Skeletal muscle cell (primary cell): ENCODE results near the gene TMEM63A.

ENCODE experiments used
- DNase-seq: peaks from one replicate; pipeline ENCODE4 v3.0.0-alpha.2; 2010; ENCODE audit warnings: low read depth
- H3K4me3 ChIP-seq: 2 replicates; pipeline ENCODE4 v1.5.1; 2011; ENCODE audit warnings: low read depth, mild to moderate bottlenecking, control low read depth, low read length, moderate library complexity

Gene TMEM63A

DNA sequence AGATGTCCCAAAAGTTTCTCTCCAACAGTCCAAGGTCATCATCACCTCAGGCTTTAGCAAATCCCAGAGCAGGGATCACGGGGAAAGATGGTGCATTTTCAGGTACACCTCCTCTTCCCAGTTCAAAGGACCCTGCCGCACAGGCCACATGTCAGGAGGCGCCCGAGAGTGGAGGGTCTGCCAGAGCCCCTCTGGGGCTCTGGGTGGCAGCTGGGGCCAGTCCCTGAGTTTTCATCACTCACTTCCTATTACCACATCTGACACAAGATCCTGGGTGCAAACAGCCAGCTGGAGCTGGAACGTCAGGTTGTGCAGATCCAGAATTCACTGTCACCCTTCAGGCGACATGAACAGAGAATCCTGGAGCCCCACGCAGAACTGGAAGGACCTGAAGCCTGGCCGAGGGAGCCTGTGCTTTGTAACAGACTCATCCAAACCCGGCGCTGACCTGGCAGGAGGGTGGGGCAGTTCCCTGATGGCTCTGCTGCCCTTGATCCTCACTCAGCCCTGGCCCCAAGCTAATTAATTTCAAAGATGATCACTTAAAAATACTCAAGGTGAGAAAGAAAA, 8.8 kb downstream of the TMEM63A start:
- H3K4me3 ChIP-seq = no peak overlapping the region

DNA sequence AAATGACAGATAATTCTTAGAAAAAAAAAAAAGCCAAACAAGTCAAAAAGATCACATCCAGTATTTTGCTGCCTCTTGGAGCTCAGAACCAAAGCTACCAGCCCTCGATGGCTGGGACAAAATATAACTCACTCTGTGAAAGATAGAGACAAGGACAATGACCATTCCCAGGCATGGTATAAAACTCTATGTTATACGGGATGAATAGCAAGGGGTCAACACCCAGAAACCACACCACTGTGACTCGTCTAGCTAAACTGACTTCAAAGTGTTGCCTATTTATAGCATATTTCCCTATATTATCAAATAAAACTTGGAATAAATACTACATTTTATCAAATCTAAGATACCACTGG, 10.1 kb downstream of the TMEM63A start:
- no peak overlapping the region for H3K4me3 ChIP-seq
- no peak for DNase-seq

More for the DNA sequence above, 8.8 kb downstream of the TMEM63A start:
- no peak for DNase-seq

DNA sequence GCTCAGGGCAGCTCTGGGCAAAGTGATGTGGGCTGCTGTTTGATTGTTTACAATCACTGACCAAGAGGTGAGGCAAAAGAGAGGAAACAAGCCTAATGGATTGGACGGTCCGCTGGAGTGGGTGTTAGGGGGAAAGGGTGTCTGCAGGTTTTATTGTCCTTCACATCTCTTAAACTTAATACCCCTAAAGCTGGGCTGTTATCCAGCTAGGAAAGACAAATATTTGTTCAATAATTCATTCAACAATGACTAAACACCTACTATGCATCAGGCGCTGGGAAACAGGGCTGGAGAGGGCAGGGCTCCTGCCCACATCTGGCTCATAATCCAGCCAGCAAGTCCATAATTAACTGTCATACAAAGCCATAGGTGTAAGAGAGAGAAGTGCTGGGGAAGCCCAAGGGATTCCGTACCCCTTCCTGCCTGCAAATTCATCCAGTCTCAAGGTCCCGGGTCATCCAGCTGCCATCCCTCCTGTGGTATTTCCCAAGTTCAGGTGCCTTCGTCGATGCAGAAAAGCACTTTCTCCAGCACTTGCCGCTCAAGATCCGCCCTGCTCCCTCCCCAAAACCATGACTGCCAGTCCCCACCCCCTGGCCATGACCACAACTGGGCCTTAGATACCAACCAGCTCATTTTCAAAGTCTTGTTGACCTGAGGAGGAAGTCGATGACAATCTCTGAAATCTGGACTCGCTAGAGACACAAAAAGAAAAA, 10.7 kb downstream of the TMEM63A start:
- H3K4me3 ChIP-seq = no peak overlapping the region
- no peak for DNase-seq

DNA sequence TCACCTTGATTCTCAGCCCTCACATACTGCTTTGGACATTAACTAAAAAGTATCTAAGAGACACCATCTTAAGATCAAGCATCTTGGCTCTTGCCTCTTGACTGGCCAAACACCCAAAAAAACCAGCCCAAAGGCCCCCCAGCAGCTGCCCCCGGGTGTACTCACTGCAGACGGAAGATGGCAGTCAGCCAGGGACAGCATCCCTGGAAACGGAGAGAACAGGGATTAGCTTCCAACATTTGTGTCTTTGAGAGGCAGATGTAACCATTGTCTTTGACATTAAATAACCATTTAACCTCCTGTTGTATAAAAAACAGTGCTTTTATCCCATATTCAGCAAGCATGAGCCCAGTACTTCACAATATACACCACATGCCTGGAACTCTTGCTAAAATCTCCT, 11.3 kb downstream of the TMEM63A start:
- no peak overlapping the region for H3K4me3 ChIP-seq
- DNase-seq = no peak

DNA sequence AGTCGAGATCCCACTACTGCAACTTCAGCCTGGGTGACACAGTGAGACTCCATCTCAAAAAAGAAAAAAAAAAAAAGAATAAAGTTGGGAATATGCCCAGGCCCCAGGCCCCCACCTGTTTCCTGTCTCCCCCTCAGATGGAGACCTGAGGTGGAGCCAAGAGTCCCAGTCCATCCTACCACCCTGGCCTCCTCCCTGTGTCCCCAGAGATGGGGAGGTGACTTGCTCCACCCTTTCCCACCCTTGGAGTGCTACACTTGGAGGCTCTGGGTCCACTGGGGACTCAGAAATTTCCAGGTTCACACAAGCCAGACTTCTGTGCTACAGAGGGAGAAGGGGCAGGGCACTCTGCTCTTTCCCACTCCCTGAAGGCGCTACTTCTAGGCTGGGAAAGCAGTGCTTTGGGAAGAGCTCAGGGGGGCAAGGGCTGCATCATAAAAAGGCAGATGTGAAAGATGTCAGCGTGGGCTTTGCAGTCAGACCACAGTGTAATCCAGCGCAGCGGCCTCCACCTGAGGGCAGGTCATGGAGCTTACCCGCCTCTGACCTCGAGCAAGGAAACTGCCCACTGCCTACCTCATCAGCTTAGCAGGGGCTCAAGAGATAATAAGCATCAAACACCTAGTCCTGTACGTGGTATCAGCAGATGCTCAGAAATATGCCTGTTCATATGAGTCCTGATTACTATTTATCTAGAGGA, 13.4 kb downstream of the TMEM63A start:
- DNase-seq = no peak
- no peak overlapping the region for H3K4me3 ChIP-seq

GRCh38 chr1:225866981-225867380, 15.2 kb downstream of the TMEM63A start:
- no peak overlapping the region for H3K4me3 ChIP-seq
- DNase-seq = no peak

DNA sequence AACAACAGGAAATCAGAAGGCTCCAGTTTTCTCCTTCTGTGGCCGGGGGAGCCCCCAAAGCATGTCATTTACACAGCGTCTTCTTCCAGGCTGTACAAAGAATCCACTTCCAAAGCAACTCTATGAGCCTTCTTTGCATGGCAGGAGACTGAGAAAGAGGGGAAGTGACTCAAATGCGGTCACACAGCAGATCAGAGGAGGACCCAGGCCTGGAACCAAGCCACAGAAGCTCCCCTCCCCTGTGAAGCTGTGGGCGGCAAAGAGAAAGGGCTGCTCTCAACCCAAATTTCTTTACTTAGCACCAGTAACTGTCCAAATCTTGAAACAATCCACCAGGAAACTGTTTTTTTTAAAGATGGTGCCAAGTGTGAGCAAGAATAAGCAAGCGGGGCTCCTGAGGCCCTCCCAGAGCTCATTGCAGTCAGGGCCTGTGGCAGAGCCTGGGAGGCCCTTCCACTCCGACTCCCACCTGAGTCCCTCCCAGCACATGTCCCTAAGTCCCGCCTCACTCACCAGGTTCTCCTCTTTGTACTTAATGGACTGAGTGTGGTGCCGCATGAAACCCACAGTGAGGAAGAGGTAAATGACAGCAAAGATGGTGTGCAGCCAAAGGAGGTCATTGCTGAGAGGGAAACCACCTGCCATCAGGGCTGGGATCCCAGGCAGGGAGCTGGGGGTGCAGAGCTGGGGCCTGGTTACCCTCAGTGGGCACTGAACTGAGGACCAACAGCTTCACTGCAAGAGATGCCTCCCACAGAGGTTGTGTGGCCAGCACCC, 15.9 kb downstream of the TMEM63A start:
- no peak overlapping the region for H3K4me3 ChIP-seq
- DNase-seq = peak; percentile 43

GRCh38 chr1:225865514-225865913, 16.7 kb downstream of the TMEM63A start:
- no peak for DNase-seq
- no peak overlapping the region for H3K4me3 ChIP-seq

DNA sequence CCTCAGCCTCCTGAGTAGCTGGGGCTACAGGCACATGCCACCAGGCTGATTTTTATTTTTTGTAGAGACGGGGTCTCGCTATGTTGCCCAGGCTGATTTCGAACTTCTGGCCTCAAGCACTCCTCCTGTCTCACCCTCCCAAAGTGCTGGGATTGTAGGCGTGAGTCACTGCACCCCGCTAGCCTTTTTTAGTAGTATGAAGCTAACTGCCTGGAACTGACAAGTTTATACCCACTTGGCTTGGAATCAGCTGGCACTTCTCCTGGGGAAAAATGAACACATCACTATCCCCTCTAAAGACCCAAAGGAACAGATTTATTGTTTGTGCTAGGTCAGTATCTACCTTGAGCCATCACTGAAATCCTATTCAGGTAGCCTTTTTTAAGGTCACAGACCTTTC, 19.0 kb downstream of the TMEM63A start:
- no peak overlapping the region for H3K4me3 ChIP-seq

GRCh38 chr1:225862581-225862950, 19.6 kb downstream of the TMEM63A start:
- no peak for DNase-seq
- H3K4me3 ChIP-seq = no peak overlapping the region

More for the DNA sequence above, 19.0 kb downstream of the TMEM63A start:
- DNase-seq = no peak

- no peak overlapping the region for H3K4me3 ChIP-seq
- DNase-seq = no peak
Observed at GRCh38 chr1:225861834-225862580, 20.2 kb downstream of the TMEM63A start.

- H3K4me3 ChIP-seq = no peak overlapping the region
- DNase-seq = no peak
Observed at GRCh38 chr1:225860876-225861441, 21.2 kb downstream of the TMEM63A start.

DNA sequence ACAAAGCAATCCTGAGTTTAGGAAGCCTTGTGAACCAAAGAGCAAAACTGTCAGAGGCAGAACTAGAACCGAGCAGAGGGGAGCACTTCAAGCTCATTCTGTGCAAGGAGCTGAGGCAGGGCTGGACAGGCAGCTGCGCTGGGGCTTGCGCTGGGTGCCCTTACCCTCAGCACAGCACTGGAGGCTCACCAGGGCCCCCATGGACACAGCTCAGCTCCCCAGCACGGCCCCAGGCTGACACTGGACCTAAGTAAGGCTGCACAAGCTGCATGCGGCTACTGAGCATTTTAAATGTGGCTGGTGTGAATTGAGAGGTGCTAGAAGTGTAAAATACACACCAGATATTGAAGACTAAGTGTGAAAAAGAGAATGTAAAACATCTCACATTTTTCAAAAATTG, 22.1 kb downstream of the TMEM63A start:
- DNase-seq = no peak

DNA sequence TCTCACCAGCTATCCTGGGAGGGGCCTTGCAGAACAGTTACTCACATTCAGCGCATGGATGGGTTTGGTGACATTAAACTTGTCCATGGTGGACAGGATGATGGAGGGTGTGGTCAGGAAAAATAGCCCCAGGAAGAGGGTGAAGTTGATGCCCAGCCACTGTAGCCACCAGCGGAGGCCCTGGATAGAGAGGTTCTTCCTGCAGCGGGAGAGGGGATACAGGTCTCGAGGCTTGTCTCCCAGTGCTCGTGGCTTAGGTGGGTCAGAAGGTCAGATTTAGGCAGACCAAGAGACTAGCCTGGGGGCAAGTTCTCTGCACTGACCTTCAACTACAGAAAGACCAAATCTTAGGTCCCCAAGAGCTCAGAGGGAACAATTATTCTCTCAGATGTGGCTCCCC, 23.0 kb downstream of the TMEM63A start:
- H3K4me3 ChIP-seq = no peak overlapping the region
- no peak for DNase-seq

More for the DNA sequence above, 22.1 kb downstream of the TMEM63A start:
- H3K4me3 ChIP-seq = no peak overlapping the region

GRCh38 chr1:225857256-225857655, 24.9 kb downstream of the TMEM63A start:
- no peak overlapping the region for H3K4me3 ChIP-seq
- DNase-seq = no peak

- no peak overlapping the region for H3K4me3 ChIP-seq
Observed at GRCh38 chr1:225855503-225856300, 26.5 kb downstream of the TMEM63A start.

GRCh38 chr1:225853441-225853840, 28.7 kb downstream of the TMEM63A start:
- DNase-seq = no peak

More at GRCh38 chr1:225855503-225856300, 26.5 kb downstream of the TMEM63A start:
- no peak for DNase-seq

GRCh38 chr1:225852413-225853124, 29.6 kb downstream of the TMEM63A start:
- H3K4me3 ChIP-seq = no peak overlapping the region
- no peak for DNase-seq

More at GRCh38 chr1:225853441-225853840, 28.7 kb downstream of the TMEM63A start:
- no peak overlapping the region for H3K4me3 ChIP-seq
